HUES6 (cell line): Measurements from ENCODE around the gene CELSR1.

ENCODE experiments used
- H3K27ac ChIP-seq: 2 replicates; pipeline ENCODE4 v1.7.0; 2013; ENCODE audit warnings: low read depth, mild to moderate bottlenecking, low read length, inconsistent platforms
- H3K27me3 ChIP-seq: 2 replicates; pipeline ENCODE4 v1.6.1; 2013; ENCODE audit warnings: low read length; ENCODE audit not compliant: control insufficient read depth, insufficient read depth
- H3K36me3 ChIP-seq: 2 replicates; pipeline ENCODE4 v1.6.1; 2013; ENCODE audit warnings: low read length; ENCODE audit not compliant: control insufficient read depth, insufficient read depth
- H3K4me1 ChIP-seq: 2 replicates; pipeline ENCODE4 v1.6.1; 2013; ENCODE audit warnings: low read length; ENCODE audit not compliant: control insufficient read depth, insufficient read depth
- H3K4me3 ChIP-seq: 2 replicates; pipeline ENCODE4 v1.5.1; 2013; ENCODE audit warnings: low read depth, low read length
- H3K9ac ChIP-seq: one replicate; pipeline ENCODE4 v1.6.1; 2013; ENCODE audit warnings: mild to moderate bottlenecking, low read length
- H3K9me3 ChIP-seq: 2 replicates; pipeline ENCODE4 v1.6.1; 2013; ENCODE audit warnings: low read depth, low read length; ENCODE audit not compliant: control insufficient read depth, insufficient read depth

Gene CELSR1

DNA sequence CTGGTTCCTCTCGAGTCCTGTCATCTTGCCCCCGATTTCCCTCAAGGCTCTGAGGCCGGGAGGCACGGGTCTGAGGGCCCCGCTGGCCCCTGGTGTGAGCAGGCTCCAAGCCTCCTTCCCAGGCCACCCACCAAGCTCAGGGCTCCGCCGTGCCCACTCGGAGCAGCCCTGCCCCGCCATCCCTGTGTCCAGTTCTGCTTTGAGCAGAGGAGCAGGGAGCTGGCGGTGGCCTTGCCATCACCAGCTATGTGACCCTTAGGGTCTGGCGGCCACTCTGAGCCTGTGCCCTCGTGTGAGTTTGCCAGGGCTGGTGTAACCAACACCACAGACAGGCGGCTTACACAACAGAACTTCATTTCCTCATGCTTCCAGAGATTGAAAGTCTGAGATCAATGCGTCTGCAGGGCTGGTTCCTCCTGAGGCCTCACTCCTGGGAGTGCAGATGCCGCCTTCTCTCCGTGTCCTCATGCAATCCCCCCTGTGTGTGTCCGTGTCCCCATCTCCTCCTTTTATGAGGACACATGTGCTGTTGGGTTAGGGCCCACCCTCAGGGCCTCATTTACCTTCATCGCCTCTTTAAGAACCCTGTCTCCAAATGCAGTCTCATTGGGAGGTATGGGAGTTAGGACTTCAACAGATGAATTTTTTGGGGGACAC, 36.5 kb upstream of the CELSR1 start:
- Histone ChIP-seq H3K4me1 (peaks cover 32% of the 10 kb centered on the region), H3K4me3 (no peak overlapping the region), H3K36me3 (no peaks in the 10 kb centered on the region), H3K9ac (no peak overlapping the region), H3K27ac (no peak overlapping the region), H3K27me3 (peaks cover 8% of the 10 kb centered on the region), H3K9me3 (peaks cover 10% of the 10 kb centered on the region)

DNA sequence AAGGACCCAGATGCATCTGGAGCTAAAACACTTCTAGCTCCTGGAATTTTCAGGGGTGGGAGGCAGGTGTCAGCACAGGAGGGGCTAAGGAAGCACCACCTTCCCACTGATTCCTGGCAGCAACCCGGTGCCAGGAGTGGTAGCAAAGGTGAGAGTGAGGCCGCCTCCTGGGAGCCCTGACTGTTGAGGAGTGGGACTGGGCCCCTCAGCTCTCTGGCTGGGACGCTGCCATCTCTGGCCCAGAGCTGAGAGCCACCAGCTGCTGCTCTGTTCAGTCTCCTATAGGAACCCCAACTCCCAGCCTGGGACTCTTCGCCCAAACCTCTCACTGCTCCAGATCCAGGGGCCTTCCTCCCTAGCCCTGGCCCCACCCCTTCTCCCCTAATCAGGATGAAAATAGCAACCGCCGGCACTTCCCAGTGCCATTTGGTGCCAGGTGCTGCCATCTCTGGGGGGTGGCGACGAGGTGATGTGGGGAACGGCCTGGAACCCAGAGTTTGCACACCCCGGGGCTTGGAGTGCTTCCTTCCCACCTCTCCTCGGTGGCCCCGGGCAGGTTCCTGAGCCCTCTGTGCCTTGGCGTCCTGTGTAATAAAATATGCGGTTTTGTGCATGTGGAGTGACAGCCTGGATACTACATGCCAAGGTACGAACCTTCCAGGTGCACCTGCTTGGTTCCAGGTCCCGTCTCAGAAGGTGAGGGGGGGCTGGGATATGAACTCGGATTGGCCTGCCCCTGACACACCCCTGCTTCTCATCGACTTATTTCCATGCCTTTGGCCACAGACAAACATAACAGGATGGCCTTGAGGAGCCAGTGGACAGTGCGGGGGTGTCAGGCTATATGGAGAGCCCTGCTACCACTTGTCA, 35.7 kb upstream of the CELSR1 start:
- no peaks in the 10 kb centered on the region for H3K36me3 ChIP-seq
- H3K27ac ChIP-seq: no peak overlapping the region
- no peak overlapping the region for H3K9ac ChIP-seq
- peaks cover 7% of the 10 kb centered on the region for H3K27me3 ChIP-seq
- H3K4me1 ChIP-seq: peaks cover 25% of the 10 kb centered on the region
- peaks cover 10% of the 10 kb centered on the region for H3K9me3 ChIP-seq
- H3K4me3 ChIP-seq: no peak overlapping the region

DNA sequence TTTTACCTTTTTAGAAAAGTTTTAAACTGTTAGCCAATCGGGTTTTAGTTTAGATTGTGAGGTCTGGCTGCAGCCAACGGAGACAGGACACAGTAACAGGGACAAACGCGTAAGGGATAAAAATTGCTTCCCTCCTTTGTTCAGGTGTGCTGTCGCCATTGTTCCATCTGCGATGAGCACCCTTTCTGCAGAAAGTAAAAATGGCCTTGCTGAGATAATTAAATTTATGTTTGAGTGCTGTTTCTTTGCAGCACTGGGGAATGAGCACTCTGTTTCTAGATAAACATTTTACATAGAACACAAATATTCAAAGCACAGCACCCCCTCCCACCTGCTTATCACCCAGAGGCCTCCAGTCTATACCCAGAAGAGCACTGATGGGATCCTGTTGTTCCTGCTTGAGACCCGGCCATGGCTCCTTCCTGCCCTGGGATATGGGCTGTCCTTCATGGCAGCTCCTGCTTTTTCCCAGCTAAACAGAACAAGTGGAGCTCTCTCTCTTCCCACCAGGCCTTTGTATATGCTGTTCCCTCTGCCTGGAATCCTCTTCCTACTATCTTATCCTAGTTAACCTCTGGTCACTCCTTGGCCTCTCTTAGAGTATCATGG, 34.3 kb upstream of the CELSR1 start:
- Histone ChIP-seq H3K27ac (no peak overlapping the region), H3K9ac (no peak overlapping the region), H3K9me3 (peaks cover 10% of the 10 kb centered on the region), H3K4me3 (no peak overlapping the region), H3K4me1 (peaks cover 20% of the 10 kb centered on the region), H3K36me3 (no peaks in the 10 kb centered on the region), H3K27me3 (no peaks in the 10 kb centered on the region; the same call in 1 of the 2 replicates)

DNA sequence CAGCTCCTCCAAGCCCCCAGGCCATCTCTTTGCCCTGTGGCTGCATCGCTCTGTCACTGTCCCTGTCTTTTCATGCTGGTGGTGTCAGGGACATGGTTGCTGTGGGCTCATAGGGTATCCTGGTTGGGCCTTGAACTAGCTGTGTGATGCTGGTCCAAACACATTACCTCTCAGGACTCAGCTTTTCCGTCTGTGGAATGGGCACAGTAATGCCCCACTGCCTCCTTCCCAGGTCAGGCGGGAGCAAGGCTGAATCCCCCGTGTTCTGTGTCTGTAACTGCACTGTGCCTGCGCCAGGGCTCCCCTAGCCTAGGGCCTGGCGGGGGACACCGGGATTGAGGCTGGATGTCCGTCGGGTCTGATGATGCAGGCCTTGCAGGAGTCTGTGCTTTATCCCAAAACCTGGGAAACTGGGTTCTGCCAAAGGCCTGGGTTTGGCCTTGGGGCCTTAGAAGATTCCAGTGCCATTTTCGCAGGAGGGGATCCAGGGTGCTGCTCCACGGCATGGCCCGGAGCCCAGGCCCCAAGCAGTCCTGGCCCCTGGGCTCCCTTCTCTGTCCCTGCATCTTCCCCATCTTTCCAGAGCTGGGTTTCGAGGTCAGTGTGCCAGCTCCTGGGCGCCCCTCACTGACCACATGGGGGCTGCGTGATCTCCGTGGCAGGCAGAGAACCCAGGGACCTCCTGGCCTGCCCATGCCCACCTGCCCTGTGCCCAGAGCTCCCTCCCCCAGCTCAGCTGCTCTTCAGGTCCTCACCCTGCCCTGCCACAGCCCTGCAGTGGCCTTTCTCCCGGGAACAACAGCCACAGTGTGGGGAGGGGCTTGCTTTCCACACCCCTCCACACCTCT, 32.7 kb upstream of the CELSR1 start:
- H3K9ac ChIP-seq: no peak overlapping the region
- no peaks in the 10 kb centered on the region for H3K36me3 ChIP-seq
- H3K4me1 ChIP-seq: peaks cover 6% of the 10 kb centered on the region
- H3K4me3 ChIP-seq: no peak overlapping the region
- peaks cover 10% of the 10 kb centered on the region for H3K9me3 ChIP-seq
- H3K27me3 ChIP-seq: no peaks in the 10 kb centered on the region; the same call in 1 of the 2 replicates
- H3K27ac ChIP-seq: no peak overlapping the region

DNA sequence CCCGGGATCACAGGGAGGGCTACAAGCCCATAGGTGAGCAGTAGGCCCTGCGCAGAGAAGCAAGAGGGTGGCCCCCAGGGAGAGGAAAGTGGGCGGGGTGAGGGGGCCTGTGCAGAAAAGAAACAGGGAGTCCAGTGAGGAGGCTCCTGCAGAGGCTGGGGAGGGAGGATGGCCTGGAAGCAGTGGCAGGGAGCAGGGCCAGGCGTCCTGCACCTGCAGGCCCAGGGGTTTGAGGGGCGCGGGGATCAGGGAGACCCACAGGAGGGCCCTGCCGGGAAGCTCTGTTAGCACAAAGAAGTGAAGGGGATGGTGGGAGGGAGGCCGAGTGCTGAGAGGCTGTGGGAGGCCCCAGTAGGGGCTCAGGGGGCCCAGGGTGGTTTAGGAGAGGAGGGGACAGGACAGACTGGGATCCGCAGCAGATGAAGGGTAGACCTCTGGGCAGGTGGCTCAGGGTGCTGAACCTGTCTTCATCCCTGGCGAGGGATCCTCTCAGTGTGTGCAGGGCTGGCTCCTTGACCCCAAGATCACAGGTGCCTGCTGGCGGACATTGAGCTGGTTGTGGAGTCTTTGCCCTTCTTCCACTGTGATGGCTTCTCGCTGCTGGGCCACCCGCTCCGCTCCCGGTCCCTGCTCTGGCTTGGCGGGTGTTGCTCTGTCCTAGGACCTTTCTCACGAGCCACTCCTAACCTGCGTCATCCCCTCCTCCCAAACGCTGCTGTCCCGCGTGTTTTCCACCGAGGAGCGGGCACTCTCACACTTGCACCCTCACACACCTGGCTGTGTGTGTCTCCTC, 31.8 kb upstream of the CELSR1 start:
- Histone ChIP-seq H3K4me1 (peaks cover 3% of the 10 kb centered on the region), H3K27me3 (no peaks in the 10 kb centered on the region), H3K9ac (no peak overlapping the region), H3K9me3 (peaks cover 10% of the 10 kb centered on the region), H3K36me3 (no peaks in the 10 kb centered on the region), H3K27ac (no peak overlapping the region), H3K4me3 (no peak overlapping the region)

DNA sequence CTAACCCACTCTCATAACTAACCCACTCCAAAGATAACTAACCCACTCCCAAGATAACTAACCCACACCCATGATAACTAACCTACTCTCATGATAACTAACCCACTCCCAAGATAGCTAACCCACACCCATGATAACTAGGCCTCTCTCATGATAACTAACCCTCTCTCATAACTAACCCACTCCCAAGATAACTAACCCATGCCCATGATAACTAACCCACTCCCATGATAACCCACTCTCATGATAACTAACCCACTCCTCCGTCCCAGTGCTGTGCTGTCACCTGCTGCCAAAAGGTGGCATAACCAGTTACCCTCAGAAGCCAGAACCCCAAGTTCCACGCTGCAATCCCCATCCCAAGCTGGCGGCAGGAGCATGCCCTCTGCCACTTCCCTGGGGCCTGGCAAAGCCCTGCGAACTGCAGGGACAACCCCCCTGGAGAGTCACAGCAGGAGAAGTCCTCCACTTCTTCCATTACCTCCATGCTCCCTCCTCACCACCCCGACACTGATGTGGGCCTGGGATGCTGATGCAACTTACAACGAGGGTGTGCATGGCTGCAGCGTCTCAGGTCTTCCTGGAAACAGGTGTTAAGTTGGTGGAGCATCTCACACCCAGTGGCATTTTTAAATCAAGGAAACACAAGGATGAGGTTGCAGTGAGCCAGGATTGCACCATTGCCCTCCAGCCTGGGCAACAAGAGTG, 30.8 kb upstream of the CELSR1 start:
- Histone ChIP-seq H3K9ac (no peak overlapping the region), H3K27ac (no peak overlapping the region), H3K4me1 (peaks cover 12% of the 10 kb centered on the region), H3K9me3 (peaks cover 10% of the 10 kb centered on the region), H3K27me3 (no peaks in the 10 kb centered on the region), H3K4me3 (no peak overlapping the region), H3K36me3 (no peaks in the 10 kb centered on the region)

DNA sequence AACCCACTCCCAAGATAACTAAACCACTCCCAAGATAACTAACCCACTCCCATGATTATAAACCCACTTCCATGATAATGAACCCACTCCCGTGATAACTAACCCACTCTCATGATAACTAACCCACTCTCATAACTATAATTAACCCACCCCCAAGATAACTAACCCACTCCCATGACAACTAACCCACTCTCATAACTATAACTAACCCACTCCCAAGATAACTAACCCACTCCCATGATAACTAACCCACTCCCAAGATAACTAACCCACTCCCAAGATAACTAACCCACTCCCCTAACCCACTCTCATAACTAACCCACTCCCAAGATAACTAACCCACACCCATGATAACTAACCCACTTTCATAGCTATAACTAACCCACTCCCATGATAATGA, 30.1 kb upstream of the CELSR1 start:
- H3K36me3 ChIP-seq: no peaks in the 10 kb centered on the region
- no peak overlapping the region for H3K27ac ChIP-seq
- H3K27me3 ChIP-seq: no peaks in the 10 kb centered on the region
- no peak overlapping the region for H3K9ac ChIP-seq
- no peak overlapping the region for H3K4me3 ChIP-seq
- H3K4me1 ChIP-seq: peaks cover 12% of the 10 kb centered on the region
- H3K9me3 ChIP-seq: peaks cover 10% of the 10 kb centered on the region

DNA sequence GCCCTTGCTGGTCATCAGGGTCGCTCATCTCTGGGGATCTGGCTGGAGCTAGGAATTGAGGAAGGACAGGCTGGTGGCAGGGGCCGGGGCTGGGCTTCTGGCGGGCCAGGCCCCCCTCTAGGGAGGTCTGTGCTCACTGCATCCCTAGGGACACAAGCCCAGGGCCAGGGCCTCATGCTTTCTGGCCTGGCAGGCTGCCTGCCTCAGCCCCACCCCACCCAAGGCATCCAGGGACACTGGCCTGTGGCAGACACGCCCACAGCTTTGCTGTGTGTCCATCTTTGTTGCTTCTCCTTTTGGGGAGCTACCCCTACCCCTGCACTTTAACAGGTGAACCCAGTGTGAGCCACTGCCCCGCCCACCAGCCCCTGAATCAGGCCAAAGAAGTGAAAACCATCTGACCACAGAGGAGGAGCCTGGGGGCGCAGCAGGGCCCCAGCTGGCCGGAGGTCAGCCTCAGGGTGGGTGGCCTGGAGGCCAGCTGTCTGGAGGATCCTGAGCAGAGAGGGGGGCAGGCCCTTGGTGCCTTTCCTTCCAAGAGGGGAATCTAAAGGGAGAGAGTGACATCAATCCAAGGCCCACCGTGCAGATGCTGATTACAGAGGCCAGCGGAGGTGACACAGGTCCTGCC, 26.8 kb upstream of the CELSR1 start:
- H3K4me3 ChIP-seq: no peak overlapping the region

DNA sequence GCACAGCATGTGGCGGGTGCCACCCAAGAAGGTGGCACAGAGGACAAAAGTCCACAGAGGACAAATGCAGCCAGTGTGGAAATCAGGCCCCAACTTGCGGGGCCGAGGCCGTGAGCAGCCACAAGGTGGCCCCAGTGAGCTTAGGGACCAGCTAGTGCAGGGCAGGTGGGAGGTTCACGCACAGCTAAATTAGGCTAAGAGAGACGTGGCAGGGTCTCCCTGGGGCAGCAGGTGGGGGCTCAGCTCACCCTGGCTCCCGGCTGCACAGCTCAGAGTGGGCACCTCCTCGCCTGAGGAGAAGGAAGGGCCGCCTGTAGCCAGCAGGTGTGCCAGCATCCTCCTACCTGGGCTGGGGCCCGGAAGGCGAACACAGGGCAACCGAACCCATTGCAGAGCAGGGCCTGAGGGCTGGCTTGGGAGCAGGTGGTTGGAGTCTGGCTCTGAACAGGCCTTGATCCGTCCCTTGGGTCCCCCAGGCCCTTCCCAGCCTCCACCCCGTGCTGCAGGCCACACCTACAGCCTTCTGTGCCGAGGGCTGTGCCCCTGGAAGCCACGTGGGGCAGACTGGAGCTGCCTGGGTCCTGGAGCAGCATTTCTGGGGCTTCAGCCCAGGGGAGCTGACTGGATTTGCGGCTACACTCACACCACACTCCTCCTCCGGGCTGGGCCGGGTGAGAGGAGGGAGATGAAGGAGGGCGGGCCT, 26.1 kb upstream of the CELSR1 start:
- H3K4me1 ChIP-seq: peaks cover 12% of the 10 kb centered on the region
- no peak overlapping the region for H3K27ac ChIP-seq
- no peak overlapping the region for H3K4me3 ChIP-seq

More for the DNA sequence above, 26.8 kb upstream of the CELSR1 start:
- Histone ChIP-seq H3K9me3 (no peaks in the 10 kb centered on the region), H3K9ac (no peak overlapping the region), H3K4me1 (peaks cover 12% of the 10 kb centered on the region), H3K36me3 (no peaks in the 10 kb centered on the region), H3K27ac (no peak overlapping the region), H3K27me3 (no peaks in the 10 kb centered on the region)

More for the DNA sequence above, 26.1 kb upstream of the CELSR1 start:
- Histone ChIP-seq H3K27me3 (no peaks in the 10 kb centered on the region), H3K9ac (no peak overlapping the region), H3K36me3 (no peaks in the 10 kb centered on the region), H3K9me3 (no peaks in the 10 kb centered on the region)
